HepG2 (cell line): ENCODE data around the gene HEPN1. TPM values are rescaled to one million over a fixed set of nuclear protein-coding genes. Genes with fewer than 3 reads are reported as not detected.
A peak's percentile ranks its signal among the peaks of the same experiment; 100 is the strongest.

Source experiments
- ATAC-seq: fragments of 200-7000 bp; cut with Tn5 transposase; 3 replicates; pipeline ENCODE4 v1.9.1; 2020; ENCODE audit warnings: mild to moderate bottlenecking, moderate library complexity
- BruUV-seq: library from RNA; stranded (reverse); fragments of 400-500 nt; replicated peaks from 2 replicates; lab custom pipeline; 2021; lab: Mats Ljungman, UMichigan
- CTCF ChIA-PET: fragments of 300-600 bp; formaldehyde crosslinking; extraction: SDS; loops from one replicate; lab custom pipeline; 2021; ENCODE audit warnings: low total read pairs, inconsistent platforms, low intra/inter-chr PET ratio; lab: Yijun Ruan, JAX
- POLR2A ChIA-PET: fragments of 350-600 bp; sonication (Branson Sonifier 250); formaldehyde crosslinking; loops from one replicate; lab custom pipeline; 2020; ENCODE audit warnings: antibody characterized with exemption, inconsistent platforms; lab: Yijun Ruan, JAX
- DNase-seq: peaks from one replicate; pipeline ENCODE4 v3.0.0-alpha.2; 2015; ENCODE audit warnings: low spot score
- FAIRE-seq: peaks from 3 replicates; lab custom pipeline; 2011; peaks lifted over from hg19 to GRCh38; lab: Jason Lieb, UNC
- H2AFZ ChIP-seq: one replicate; pipeline ENCODE4 v1.6.1; 2011; ENCODE audit warnings: low read length, inconsistent platforms
- H3K27ac ChIP-seq: fragments of 300-600 bp; 3 replicates; pipeline ENCODE4 v1.8.0; 2011; ENCODE audit warnings: mixed run types, mild to moderate bottlenecking, mixed read lengths, low read length, inconsistent platforms; ENCODE audit not compliant: insufficient read depth; ENCODE audit errors: extremely low read length
- H3K27me3 ChIP-seq, 2 experiments: fragments of 200-600 bp in 1 of 2; 2 replicates in 1 of 2; 3 replicates in 1 of 2; pipeline versions ENCODE4 v1.6.0 to v1.8.0; 2011; ENCODE audit warnings: low read length in 2 of 2, mild to moderate bottlenecking in 2 of 2, moderate library complexity in 2 of 2, inconsistent platforms in 1 of 2; ENCODE audit not compliant: insufficient read depth in 2 of 2, control insufficient read depth in 1 of 2
- H3K36me3 ChIP-seq, 2 experiments: fragments of 200-600 bp in 1 of 2; replicated peaks in 1 of 2; 2 replicates in 1 of 2; 3 replicates in 1 of 2; pipeline versions ENCODE4 v1.5.1 to v1.8.0; 2011; ENCODE audit warnings: low read length in 2 of 2, inconsistent platforms in 1 of 2; ENCODE audit not compliant: insufficient read depth in 2 of 2, control insufficient read depth in 1 of 2
- H3K4me1 ChIP-seq: 2 replicates; pipeline ENCODE4 v1.5.1; 2012; ENCODE audit warnings: low read length, inconsistent platforms; ENCODE audit not compliant: insufficient read depth
- H3K4me2 ChIP-seq: 2 replicates; pipeline ENCODE4 v1.6.0; 2011; ENCODE audit warnings: low read depth, low read length, inconsistent platforms
- H3K4me3 ChIP-seq, 3 experiments: fragments of 200-600 bp in 1 of 3; sonication (generic), shearing (Covaris generic) in 1 of 3; replicated peaks in 1 of 3; 2 replicates each; pipeline ENCODE4 v1.5.1; 2011 to 2016; ENCODE audit warnings: low read length in 3 of 3, inconsistent platforms in 2 of 3, low read depth in 2 of 3, mild to moderate bottlenecking in 2 of 3, control low read depth in 1 of 3, mixed read lengths in 1 of 3; ENCODE audit not compliant: insufficient read depth in 1 of 3
- H3K79me2 ChIP-seq: one replicate; pipeline ENCODE4 v1.6.1; 2011; ENCODE audit warnings: low read length, inconsistent platforms; ENCODE audit not compliant: insufficient read depth
- H3K9ac ChIP-seq: 2 replicates; pipeline ENCODE4 v1.6.0; 2011; ENCODE audit warnings: mild to moderate bottlenecking, low read depth, low read length, inconsistent platforms; ENCODE audit not compliant: insufficient read depth
- H3K9me3 ChIP-seq: 2 replicates; pipeline ENCODE4 v1.5.1; 2012; ENCODE audit warnings: mild to moderate bottlenecking, low read length
- H4K20me1 ChIP-seq: 2 replicates; pipeline ENCODE4 v1.6.0; 2011; ENCODE audit warnings: inconsistent platforms, mild to moderate bottlenecking, low read length, moderate library complexity; ENCODE audit not compliant: insufficient read depth
- GABPB1 ChIP-seq: IDR thresholded peaks from 2 replicates; pipeline ENCODE4 v1.6.1; 2016; ENCODE audit warnings: mild to moderate bottlenecking, missing genetic modification reagents, moderate library complexity, missing compliant biosample characterization
- MEF2D ChIP-seq: sonication (generic); formaldehyde crosslinking; IDR thresholded peaks from 2 replicates; pipeline ENCODE4 v1.5.1; 2020; ENCODE audit warnings: mild to moderate bottlenecking, missing genetic modification reagents
- ZNF225 ChIP-seq: sonication (generic); formaldehyde crosslinking; IDR thresholded peaks from 2 replicates; pipeline ENCODE4 v1.4.0; 2020; ENCODE audit warnings: mild to moderate bottlenecking, missing genetic modification reagents
- ZNF501 ChIP-seq: sonication (generic); formaldehyde crosslinking; IDR thresholded peaks from 2 replicates; pipeline ENCODE4 v1.5.1; 2020; ENCODE audit warnings: mild to moderate bottlenecking, moderate library complexity, missing genetic modification reagents
- ZNF644 ChIP-seq: IDR thresholded peaks from 2 replicates; pipeline ENCODE4 v1.6.1; 2016; ENCODE audit warnings: low read depth
- WGBS: methylation state at CpG from one replicate; pipeline ENCODE4 v1.1.6; 2017; ENCODE audit warnings: low lambda C conversion rate; 5-methylcytosine and 5-hydroxymethylcytosine counted together
- in situ Hi-C: cut with HindIII; loops from 2 replicates; pipeline ENCODE4 v1.10.0; 2017; ENCODE audit warnings: low pct_unique_long_range_greater_than_20kb; ENCODE audit not compliant: extremely low pct_ligation_motif_present
- intact Hi-C: fragments of 100-400 bp; cut with micrococcal nuclease; formaldehyde crosslinking; loops from one replicate; pipeline ENCODE4 v1.10.0; 2022; ENCODE audit not compliant: unreplicated experiment
- polyA plus RNA-seq, 8 experiments: library from polyadenylated mRNA; depleted of rRNA in 3 of 8; stranded (reverse) in 7 of 8; unstranded in 1 of 8; fragments of >200 nt; fragmentation: Illumina TruSeq in 4 of 8; extraction: Trizol in 4 of 8; gene quantifications; 2 replicates each; pipeline versions ENCODE4 v1.2.1 to v1.2.3, GENCODE V29; 2011 to 2016; ENCODE audit warnings: low read depth in 4 of 8, missing spikeins in 1 of 8, mixed read lengths in 1 of 8; ENCODE audit not compliant: insufficient read depth in 1 of 8
- total RNA-seq, 5 experiments: library from RNA; depleted of rRNA; stranded (reverse); fragments of >200 nt; fragmentation: Illumina TruSeq; extraction: Trizol; gene quantifications; 2 replicates each; pipeline ENCODE4 v1.2.3, GENCODE V29; 2016; ENCODE audit warnings: low read depth in 1 of 5
- TF ChIP-seq, protein P1 (sequence below): sonication (generic); formaldehyde crosslinking; IDR thresholded peaks from 2 replicates; pipeline ENCODE4 v1.5.1; 2020; ENCODE audit warnings: mild to moderate bottlenecking, missing genetic modification reagents, moderate library complexity
- TF ChIP-seq, protein P2 (sequence below): sonication (generic); formaldehyde crosslinking; IDR thresholded peaks from 2 replicates; pipeline ENCODE4 v1.8.1; 2023; ENCODE audit warnings: mild to moderate bottlenecking, inconsistent platforms, moderate library complexity, missing genetic modification reagents, borderline replicate concordance

The HEPN1 gene
- total and polyA plus RNA-seq, 2 of the 13 experiments (the other 11 are each of a cell fraction or from before 2014, with no cell fraction given) = not detected

DNA sequence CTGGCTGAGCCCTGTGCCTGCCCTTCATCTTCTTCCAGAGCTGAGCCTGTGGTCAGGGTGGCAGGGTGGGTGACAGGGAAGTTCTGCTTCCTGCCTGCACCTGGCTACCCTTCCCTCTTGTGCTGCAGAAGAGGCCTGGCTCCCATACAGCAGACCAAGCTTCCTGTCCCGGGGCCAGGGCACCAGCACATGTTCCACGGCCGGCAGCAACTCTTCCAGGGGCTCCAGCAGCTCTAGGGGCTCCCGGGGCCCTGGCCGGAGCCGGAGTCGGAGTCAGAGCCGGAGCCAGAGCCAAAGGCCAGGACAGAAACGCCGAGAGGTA, 38.8 kb upstream of the HEPN1 start:
- Histone ChIP-seq H3K4me2 (peak overlapping the region; percentile 5; the same call in 1 of the 2 replicates), H4K20me1 (no peaks in the 10 kb centered on the region), H3K9me3 (no peaks in the 10 kb centered on the region), H3K79me2 (no peaks in the 10 kb centered on the region), H2AFZ (no peak overlapping the region), H3K9ac (no peak overlapping the region), H3K36me3 (no peaks in the 10 kb centered on the region)
- ChIA-PET POLR2A (no interaction called here), CTCF (no interaction called here)
- no TSS peak for BruUV-seq
- in situ Hi-C loops = no loop called here
- FAIRE-seq = no peak
- 31% methylated on average over 9 of the region's 10 CpGs for WGBS
- TF ChIP-seq ZNF644 (no peak), ZNF225 (no peak), GABPB1 (CRISPR knock-in tag) (peak; percentile 35; the same call in 1 of the 2 replicates), ZNF501 (CRISPR knock-in tag) (0 out of 2 replicates have a peak, but pooled peaks have one; percentile 31), MEF2D (CRISPR knock-in tag) (no peak)
- TF ChIP-seq, protein P1, sequence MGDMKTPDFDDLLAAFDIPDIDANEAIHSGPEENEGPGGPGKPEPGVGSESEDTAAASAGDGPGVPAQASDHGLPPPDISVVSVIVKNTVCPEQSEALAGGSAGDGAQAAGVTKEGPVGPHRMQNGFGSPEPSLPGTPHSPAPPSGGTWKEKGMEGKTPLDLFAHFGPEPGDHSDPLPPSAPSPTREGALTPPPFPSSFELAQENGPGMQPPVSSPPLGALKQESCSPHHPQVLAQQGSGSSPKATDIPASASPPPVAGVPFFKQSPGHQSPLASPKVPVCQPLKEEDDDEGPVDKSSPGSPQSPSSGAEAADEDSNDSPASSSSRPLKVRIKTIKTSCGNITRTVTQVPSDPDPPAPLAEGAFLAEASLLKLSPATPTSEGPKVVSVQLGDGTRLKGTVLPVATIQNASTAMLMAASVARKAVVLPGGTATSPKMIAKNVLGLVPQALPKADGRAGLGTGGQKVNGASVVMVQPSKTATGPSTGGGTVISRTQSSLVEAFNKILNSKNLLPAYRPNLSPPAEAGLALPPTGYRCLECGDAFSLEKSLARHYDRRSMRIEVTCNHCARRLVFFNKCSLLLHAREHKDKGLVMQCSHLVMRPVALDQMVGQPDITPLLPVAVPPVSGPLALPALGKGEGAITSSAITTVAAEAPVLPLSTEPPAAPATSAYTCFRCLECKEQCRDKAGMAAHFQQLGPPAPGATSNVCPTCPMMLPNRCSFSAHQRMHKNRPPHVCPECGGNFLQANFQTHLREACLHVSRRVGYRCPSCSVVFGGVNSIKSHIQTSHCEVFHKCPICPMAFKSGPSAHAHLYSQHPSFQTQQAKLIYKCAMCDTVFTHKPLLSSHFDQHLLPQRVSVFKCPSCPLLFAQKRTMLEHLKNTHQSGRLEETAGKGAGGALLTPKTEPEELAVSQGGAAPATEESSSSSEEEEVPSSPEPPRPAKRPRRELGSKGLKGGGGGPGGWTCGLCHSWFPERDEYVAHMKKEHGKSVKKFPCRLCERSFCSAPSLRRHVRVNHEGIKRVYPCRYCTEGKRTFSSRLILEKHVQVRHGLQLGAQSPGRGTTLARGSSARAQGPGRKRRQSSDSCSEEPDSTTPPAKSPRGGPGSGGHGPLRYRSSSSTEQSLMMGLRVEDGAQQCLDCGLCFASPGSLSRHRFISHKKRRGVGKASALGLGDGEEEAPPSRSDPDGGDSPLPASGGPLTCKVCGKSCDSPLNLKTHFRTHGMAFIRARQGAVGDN (CRISPR knock-in tag) = peak; percentile 69
- TF ChIP-seq, protein P2, sequence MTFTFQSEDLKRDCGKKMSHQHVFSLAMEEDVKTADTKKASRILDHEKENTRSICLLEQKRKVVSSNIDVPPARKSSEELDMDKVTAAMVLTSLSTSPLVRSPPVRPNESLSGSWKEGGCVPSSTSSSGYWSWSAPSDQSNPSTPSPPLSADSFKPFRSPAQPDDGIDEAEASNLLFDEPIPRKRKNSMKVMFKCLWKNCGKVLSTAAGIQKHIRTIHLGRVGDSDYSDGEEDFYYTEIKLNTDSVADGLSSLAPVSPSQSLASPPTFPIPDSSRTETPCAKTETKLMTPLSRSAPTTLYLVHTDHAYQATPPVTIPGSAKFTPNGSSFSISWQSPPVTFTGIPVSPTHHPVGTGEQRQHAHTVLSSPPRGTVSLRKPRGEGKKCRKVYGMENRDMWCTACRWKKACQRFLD = no peak
- TF ChIP-seq, all 625 proteins: peak for 3
- H3K4me1 ChIP-seq = peaks cover 83% of the 10 kb centered on the region
- H3K4me3 ChIP-seq = no peak overlapping the region
- H3K27me3 ChIP-seq = peaks cover 0 to 34% of the 10 kb centered on the region in 2 experiments; a peak in 4 of 5 replicates
- no peak overlapping the region for H3K27ac ChIP-seq
- DNase-seq = no peak
- ATAC-seq = no peak
- intact Hi-C loops = no loop called here
